CD4-positive, alpha-beta T cell treated with Interleukin-6 at 100 ng/mL for 8 hours (primary cell): ENCODE measurements around the gene TSN.
"Not testable (repeated sequence)": the region's sequence is repeated elsewhere in the genome, so short reads cannot be mapped to it uniquely, and the experiment has no call there.

Experiments
- DNase-seq: peaks from one replicate; pipeline ENCODE4 v3.0.0-alpha.2; 2020; ENCODE audit warnings: mixed read lengths, low spot score

Gene TSN

DNA sequence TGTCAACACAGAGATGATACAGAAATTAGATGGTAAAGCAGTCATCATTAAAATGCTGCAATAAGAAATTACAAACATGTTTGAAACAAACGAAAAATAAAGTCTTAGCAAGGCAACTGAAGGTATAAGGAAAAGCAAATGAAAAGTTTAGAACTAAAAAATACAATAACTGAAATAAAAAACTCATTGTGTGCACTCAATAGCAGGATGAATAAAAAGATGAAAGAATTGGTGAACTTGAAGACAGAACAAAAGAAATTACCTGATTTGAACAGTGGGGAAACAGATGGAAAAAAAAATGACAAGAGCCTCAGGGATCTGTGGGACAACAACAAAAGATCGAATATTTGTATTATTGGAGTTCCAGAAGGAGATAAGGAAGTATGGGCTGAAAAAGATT lies 46.5 kb downstream of the TSN start:
- DNase-seq: no peak

DNA sequence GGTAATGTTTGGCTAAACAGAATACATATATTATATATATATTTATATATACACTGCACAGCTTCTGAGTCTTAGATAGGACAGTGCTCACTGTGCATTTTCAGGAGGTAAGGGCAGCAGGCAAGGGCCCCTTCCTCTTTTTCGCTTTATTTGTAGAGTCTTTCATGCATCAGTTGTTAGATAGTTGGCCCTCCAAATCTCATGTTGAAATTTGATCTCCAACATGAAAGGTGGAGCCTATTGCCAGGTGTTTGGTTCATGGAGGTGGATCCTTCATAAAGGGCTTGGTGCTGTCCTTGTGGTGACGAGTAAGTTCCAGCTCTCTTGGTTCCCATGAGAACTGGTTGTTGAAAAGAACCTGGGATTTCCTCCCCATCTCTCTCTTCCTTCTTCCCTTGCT lies 48.1 kb downstream of the TSN start:
- no peak for DNase-seq

DNA sequence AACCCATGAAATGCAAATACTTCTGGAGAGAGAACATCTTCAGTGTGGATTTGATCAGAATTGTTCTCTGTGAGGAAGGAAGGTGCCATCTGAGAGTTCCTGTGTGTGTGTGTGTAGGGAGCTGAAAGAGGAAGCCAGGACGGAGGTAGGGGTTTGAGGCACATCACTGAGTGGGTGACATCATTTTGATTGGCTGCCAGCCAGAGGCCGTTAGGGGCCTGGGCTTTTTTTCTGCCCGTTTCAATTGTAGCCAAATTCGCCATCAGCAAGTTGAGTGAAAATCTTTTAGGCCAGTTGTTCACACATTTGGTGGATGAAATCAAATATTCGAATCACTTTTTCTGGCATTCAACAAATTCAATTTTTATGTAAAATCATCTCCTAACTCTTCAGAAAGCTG lies 48.9 kb downstream of the TSN start:
- no peak for DNase-seq

DNA sequence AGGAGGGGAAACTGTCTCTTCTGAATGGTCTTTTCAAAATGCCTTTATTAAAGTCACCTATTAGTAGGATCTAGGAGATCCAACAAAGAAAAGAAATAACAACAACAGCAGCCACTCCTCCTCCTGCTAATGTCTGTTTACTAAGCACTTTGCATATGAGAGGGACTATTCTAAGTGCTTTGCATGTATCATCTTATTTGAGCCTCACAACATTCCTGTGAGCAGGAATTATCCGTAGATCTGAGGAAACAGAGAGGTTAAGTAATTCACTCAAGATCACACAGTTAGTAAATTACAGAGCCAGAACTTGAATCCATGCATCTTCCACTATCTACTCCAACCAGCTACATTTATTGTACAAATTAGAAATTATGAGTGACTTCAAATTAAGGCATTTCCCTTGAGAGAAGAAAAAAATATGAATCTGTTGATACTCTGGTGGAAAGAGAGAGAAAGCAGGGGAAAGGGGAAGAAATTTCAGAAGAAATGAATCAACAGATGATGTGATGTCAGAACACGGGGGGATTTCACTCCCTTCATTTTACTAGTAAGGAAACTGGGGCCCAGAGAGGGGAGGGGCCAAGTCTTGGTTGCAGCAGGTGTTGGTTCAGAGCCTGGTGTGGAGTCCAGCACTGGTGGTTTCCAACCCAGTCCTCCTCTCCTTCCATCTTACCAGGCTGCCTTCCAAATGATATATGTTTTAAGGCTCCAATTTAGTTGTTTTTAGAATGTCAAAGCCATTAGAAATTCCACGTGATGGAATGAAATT lies 49.7 kb downstream of the TSN start:
- no peak for DNase-seq

DNA sequence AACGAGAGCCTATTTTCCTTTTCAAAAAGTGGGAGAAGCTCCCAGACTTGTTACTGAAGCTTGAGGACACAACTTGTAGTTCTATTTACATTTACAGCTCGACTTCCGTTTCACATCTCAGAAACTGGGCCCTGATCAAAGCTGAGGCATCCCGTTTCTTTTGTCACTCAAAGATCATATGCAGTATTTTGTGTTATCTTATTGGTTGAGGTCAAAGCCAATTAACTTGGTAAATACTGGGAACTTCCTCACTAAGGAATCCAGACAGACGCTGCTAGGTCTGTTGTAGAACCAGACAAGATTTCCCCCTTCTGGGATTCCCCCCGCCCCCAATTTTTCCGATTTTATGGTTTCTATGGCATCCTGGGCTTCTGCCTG lies 50.3 kb downstream of the TSN start:
- DNase-seq: no peak

DNA sequence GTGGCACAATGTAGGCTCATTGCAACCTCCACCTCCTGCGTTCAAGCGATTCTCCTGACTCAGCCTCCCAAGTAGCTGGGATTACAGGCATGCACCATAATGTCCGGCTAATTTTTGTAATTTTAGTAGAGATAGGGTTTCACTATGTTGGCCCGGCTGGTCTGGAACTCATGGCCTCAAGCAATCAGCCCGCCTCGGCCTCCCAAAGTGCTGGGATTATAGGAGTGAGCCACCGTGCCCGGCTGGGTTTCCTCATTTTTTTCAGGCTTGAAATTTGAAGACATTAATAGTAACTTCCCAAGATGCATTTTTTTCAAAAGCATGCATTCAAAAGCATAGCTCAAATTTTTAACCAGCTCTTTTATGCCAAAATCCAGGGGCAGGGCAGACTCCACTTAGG lies 52.3 kb downstream of the TSN start:
- not testable (repeated sequence) for DNase-seq

DNA sequence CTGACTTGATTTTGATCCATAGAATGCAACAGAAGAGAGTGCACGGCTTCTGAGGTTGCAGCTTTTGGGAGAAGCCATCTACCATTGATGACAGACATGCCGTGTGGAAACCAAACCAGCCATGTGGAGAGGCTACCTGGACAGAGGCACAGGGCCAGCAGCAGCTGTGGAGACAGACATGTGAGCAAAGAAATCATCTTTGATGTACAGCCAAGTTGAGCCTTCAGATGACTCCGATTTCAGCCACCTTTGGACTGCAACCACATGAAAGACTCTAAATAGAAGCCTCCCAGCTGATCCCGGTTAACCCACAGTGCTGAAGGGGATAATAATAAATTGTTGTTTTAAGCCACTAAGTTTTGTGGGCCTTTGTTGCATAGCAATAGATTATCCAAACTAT lies 54.2 kb downstream of the TSN start:
- DNase-seq: no peak

DNA sequence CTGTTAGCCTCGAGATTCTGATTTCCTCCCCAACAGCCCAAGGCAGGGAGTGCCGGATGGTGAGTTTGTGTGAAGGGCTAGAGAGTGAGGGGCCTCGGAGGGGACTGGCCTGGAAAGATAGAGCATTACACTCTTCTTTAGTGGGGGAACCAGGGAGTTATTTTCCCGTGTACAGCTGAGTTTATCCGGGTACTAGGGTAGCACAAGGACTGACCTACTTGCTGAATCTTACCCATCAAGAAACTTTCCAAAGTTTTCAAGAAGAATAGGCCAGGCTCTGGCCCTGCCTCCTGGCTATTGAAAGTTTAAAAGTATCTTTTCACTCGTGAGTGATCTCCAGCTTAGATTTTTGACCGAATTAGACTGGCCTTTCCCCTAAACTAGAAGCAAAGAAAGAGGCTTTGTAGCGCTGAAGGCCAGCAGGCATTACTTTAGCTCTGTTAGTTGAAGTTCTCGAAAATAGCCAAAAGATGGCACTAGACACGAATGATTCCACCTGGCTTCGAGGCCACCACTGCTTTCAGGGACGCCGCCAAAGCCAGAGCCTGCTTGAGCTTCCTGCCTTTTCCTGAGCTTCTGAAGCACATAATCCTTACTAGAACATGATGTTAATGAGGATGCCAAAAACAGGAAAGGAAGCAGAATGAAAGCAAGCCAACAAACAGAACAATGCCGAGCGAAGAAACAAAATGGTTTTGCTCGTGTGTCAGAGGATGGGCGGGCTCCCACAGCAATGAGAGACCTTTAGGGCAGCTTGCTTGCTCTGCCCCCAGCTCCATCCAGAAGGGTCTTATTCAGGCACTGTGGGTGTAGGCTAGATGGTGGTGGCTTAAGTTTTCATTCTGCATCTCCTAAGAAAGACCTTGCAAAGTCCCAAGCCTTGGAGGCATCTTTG lies 55.8 kb downstream of the TSN start:
- no peak for DNase-seq

DNA sequence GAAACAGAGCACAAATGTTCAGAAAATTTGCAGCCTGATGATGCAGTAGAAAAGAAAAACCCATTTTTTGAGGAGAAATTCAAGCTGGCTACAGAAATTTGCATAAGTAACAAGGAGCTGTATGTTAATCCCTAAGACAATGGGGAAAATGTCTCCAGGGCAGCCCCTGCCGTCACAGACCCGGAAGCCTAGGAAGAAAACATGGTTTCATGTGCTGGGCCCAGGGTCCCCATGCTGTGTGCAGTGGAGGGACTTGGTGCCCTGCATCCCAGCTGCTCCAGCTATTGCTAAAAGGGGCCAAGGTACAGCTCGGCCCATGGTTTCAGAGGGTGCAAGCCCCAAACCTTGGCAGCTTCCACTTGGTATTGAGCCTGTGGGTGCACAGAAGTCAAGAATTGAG lies 57.6 kb downstream of the TSN start:
- DNase-seq: not testable (repeated sequence)

DNA sequence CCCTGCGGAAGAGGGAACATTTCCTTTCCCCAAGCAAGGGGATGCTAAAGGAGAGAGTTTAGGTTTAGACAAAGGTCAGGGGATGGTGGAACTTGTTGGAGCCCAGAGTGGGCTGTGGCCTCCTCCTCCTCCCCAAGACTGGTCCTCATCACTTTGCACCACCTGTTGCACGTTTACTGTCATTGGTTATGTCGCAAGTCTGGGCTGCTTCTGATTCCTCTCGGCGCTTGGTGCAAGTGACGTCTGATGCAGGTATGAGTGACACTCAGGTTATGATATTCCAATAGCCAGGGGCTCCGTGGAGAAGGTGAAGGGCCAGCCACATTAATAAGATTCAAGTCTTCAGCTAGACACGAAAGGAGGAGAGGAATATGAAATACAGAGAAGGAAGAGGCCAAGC lies 59.8 kb downstream of the TSN start:
- DNase-seq: no peak

DNA sequence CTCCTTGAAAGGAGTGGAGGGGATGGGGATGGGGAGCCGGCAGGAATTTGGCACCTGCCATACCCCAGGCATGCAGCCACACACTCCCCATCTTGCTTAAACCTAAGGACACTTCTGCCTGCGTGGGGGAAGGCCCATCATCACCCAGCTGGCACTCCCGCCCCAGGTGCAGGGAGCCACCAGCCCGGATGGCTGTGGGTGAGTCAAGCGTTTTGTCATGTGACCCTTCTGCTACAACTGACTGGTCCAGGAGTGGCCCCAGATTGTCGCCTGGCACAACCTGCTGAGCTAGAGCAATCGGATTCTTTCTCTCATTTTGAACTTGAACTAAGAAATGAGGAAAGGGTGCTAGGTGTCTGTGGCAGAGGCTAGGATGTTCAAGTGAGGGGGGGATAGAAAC lies 61.3 kb downstream of the TSN start:
- DNase-seq: no peak

DNA sequence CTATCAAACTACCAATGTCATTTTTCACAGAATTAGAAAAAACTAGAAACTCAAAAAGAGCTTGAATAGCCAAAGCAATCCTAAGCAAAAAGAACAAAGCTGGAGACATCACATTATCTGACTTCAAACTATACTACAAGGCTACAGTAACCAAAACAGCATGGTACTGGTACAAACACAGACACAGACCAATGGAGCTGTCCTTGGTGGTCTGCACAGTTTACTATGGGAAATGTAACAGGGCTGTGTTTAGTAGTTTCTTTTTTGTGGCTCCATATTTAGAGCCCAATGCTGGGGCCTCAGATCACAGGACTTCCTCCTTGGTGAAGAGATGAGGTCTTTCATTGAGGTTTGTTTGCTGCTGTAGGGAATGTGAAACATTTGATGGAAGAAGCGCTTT lies 61.9 kb downstream of the TSN start:
- DNase-seq: not testable (repeated sequence)
